C1 segment of cervical spinal cord (tissue), 14 donors: ENCODE measurements around the gene ITPR1.

Experiments used
- DNase-seq, 14 donors: peaks; one replicate each; lab custom pipeline; 2025; lab: John Stamatoyannopoulos, UW

ITPR1 gene

GRCh38 chr3:4529876-4530588, 36.9 kb downstream of the ITPR1 start:
- no peak for DNase-seq

- DNase-seq = no peak
Measured at GRCh38 chr3:4531478-4532025, 38.4 kb downstream of the ITPR1 start.

- no peak for DNase-seq
Measured at GRCh38 chr3:4532535-4533112, 39.5 kb downstream of the ITPR1 start.

- peak in 4 of 14 donors; percentile 8 to 21 (median 16) for DNase-seq
Measured at GRCh38 chr3:4533489-4534443, 40.6 kb downstream of the ITPR1 start.

- DNase-seq = no peak
Measured at GRCh38 chr3:4534906-4535305, 41.8 kb downstream of the ITPR1 start.

GRCh38 chr3:4536260-4536659, 43.1 kb downstream of the ITPR1 start:
- DNase-seq = no peak

GRCh38 chr3:4540267-4540666, 47.1 kb downstream of the ITPR1 start:
- no peak for DNase-seq

- DNase-seq = no peak
Measured at GRCh38 chr3:4543110-4543509, 50.0 kb downstream of the ITPR1 start.

GRCh38 chr3:4546346-4547178, 53.4 kb downstream of the ITPR1 start:
- no peak for DNase-seq

- DNase-seq = no peak
Measured at GRCh38 chr3:4547799-4548198, 54.7 kb downstream of the ITPR1 start.

GRCh38 chr3:4548356-4548755, 55.2 kb downstream of the ITPR1 start:
- no peak for DNase-seq

GRCh38 chr3:4548780-4549179, 55.6 kb downstream of the ITPR1 start:
- no peak for DNase-seq

- DNase-seq = no peak
Measured at GRCh38 chr3:4549896-4550295, 56.7 kb downstream of the ITPR1 start.

- DNase-seq = no peak
Measured at GRCh38 chr3:4551051-4551711, 58.0 kb downstream of the ITPR1 start.

GRCh38 chr3:4551794-4552442, 58.8 kb downstream of the ITPR1 start:
- DNase-seq = no peak

- no peak for DNase-seq
Measured at GRCh38 chr3:4552811-4553210, 59.7 kb downstream of the ITPR1 start.

GRCh38 chr3:4561661-4562060, 68.5 kb downstream of the ITPR1 start:
- DNase-seq = no peak

- no peak for DNase-seq
Measured at GRCh38 chr3:4562595-4562994, 69.4 kb downstream of the ITPR1 start.

GRCh38 chr3:4564270-4564669, 71.1 kb downstream of the ITPR1 start:
- DNase-seq = no peak

GRCh38 chr3:4564928-4565586, 71.9 kb downstream of the ITPR1 start:
- DNase-seq = no peak
